Lower lobe of right lung (tissue), 2 donors: Measurements from ENCODE around the gene HIBCH. TPM values are rescaled to one million over a fixed set of nuclear protein-coding genes. Genes with fewer than 3 reads are reported as not detected.
"Not testable (repeated sequence)": the region's sequence is repeated elsewhere in the genome, so short reads cannot be mapped to it uniquely, and the experiment has no call there.

Experiments
- ATAC-seq, 2 donors: fragments of 200-7000 bp; cut with Tn5 transposase; one replicate each; pipeline ENCODE4 v1.9.1; 2020 to 2022; ENCODE audit warnings: mild to moderate bottlenecking in 2 of 2, moderate library complexity in 2 of 2
- DNase-seq: peaks from one replicate; pipeline ENCODE4 v3.0.0-alpha.2; 2020
- H3K27ac ChIP-seq: fragments of 200-600 bp; one replicate; pipeline ENCODE4 v1.8.0; 2022
- H3K27me3 ChIP-seq: fragments of 200-600 bp; one replicate; pipeline ENCODE4 v1.8.0; 2022; ENCODE audit warnings: low read depth
- H3K36me3 ChIP-seq: fragments of 200-600 bp; one replicate; pipeline ENCODE4 v1.8.0; 2022; ENCODE audit warnings: mild to moderate bottlenecking
- H3K4me1 ChIP-seq: fragments of 200-600 bp; one replicate; pipeline ENCODE4 v1.8.0; 2022
- H3K4me3 ChIP-seq: fragments of 200-600 bp; one replicate; pipeline ENCODE4 v1.8.0; 2022; ENCODE audit warnings: mild to moderate bottlenecking
- H3K9me3 ChIP-seq: fragments of 200-600 bp; one replicate; pipeline ENCODE4 v1.8.0; 2022
- intact Hi-C: fragments of 100-400 bp; cut with DNase I; formaldehyde crosslinking; loops from one replicate; pipeline ENCODE4 v1.11.0; 2022
- total RNA-seq: library from RNA; stranded (reverse); fragmentation: NEBNext Ultra II Directional; extraction: Animal tissue kit (Norgen Biotek cat#: 25700); gene quantifications from one replicate; pipeline ENCODE4 v1.2.1, GENCODE V29; 2021
- TF ChIP-seq, protein P1 (sequence below): fragments of 200-600 bp; IDR thresholded peaks from one replicate; pipeline ENCODE4 v1.8.0; 2022; ENCODE audit warnings: antibody characterized with exemption, mild to moderate bottlenecking
- donor health status: DM: no; HTN: yes; CAD: no; lungs with severe emphysema.

HIBCH gene
- total RNA-seq, 1 donor from 2014 or later = 24.3 TPM

DNA sequence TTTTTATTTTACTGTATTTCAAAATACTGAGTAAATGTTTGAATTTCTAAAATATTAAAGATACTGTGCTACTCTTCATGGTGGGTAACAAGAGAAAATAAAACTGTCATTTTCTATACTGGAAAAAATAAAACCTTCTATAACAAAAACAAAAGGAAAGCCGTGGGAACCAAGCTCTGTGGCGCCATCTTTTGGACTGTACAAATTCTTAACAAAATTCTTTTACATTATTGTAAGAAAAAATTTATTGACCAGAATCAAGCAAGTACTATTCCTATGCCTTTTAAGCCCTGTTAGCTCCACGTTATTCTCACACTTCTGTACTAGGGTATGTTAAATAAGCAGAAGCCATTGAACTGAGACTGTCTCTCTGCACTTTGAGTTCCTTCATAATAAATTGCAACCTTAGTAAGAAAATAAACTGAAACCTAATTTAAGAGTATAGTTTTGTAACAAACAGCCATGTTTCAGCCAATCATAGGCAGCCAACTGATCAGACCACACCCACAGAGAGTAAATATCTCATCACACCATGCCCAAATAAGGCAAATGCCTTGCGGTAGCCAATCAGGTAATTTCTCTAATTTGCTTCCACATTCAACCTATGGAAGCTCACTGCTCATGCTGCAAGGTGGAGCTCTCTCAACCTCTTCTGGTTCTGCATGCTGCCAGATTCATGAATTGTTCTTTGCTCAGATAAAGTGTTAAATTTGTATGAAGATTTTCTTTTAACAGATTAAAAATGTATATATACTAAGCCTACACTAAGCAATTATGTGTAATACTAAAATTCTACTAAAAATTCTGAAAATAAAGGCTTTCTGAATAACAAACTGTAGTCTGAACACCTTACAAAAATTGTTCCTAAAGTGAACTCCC lies 42.2 kb downstream of the HIBCH start:
- Histone ChIP-seq H3K4me3 (no peak overlapping the region), H3K27ac (no peak overlapping the region), H3K9me3 (no peaks in the 10 kb centered on the region), H3K27me3 (no peaks in the 10 kb centered on the region), H3K4me1 (no peaks in the 10 kb centered on the region), H3K36me3 (no peaks in the 10 kb centered on the region)
- DNase-seq (no peak), ATAC-seq (no peak)
- intact Hi-C loops = loop anchor here (10.0 kb wide), 1 partner anchor 193 kb away; no protein-coding TSS in a partner anchor
- TF ChIP-seq, protein P1, sequence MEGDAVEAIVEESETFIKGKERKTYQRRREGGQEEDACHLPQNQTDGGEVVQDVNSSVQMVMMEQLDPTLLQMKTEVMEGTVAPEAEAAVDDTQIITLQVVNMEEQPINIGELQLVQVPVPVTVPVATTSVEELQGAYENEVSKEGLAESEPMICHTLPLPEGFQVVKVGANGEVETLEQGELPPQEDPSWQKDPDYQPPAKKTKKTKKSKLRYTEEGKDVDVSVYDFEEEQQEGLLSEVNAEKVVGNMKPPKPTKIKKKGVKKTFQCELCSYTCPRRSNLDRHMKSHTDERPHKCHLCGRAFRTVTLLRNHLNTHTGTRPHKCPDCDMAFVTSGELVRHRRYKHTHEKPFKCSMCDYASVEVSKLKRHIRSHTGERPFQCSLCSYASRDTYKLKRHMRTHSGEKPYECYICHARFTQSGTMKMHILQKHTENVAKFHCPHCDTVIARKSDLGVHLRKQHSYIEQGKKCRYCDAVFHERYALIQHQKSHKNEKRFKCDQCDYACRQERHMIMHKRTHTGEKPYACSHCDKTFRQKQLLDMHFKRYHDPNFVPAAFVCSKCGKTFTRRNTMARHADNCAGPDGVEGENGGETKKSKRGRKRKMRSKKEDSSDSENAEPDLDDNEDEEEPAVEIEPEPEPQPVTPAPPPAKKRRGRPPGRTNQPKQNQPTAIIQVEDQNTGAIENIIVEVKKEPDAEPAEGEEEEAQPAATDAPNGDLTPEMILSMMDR = peak; percentile 50

DNA sequence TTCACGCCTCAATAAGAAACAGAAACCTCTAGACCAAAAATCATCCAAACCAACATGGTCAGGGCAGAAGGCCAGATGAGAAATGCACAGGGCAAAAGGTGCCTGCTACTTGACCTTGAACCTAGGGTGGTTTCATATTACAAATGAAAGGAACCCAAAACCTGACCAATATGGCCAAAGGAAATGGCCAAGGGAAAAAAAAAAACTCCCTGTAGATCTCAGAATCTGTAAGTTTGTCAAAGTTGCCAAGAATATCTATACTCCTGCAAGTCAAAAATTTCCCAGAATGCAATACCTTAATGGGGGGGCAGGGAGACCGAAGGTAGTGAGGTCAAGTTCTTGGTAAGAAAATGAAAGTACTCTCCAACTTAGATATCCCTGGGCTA lies 47.2 kb downstream of the HIBCH start:
- TF ChIP-seq, protein P1 = no peak
- Histone ChIP-seq H3K27me3 (no peaks in the 10 kb centered on the region), H3K27ac (no peak overlapping the region), H3K4me3 (no peak overlapping the region), H3K4me1 (no peaks in the 10 kb centered on the region), H3K9me3 (no peaks in the 10 kb centered on the region), H3K36me3 (no peaks in the 10 kb centered on the region)
- DNase-seq (no peak), ATAC-seq (no peak)
- intact Hi-C loops = loop anchor here (10.0 kb wide), 1 partner anchor 188 kb away; no protein-coding TSS in a partner anchor

GRCh38 chr2:190271783-190272456 lies 47.7 kb downstream of the HIBCH start:
- TF ChIP-seq, protein P1 = no peak
- Histone ChIP-seq H3K27me3 (no peaks in the 10 kb centered on the region), H3K4me1 (no peaks in the 10 kb centered on the region), H3K36me3 (no peaks in the 10 kb centered on the region), H3K9me3 (no peaks in the 10 kb centered on the region), H3K27ac (no peak overlapping the region), H3K4me3 (no peak overlapping the region)
- DNase-seq (no peak), ATAC-seq (no peak)
- intact Hi-C loops = loop anchor here (10.0 kb wide), 1 partner anchor 187 kb away; no protein-coding TSS in a partner anchor

GRCh38 chr2:190270298-190270697 lies 49.3 kb downstream of the HIBCH start:
- H3K4me1 ChIP-seq = no peaks in the 10 kb centered on the region
- ATAC-seq (no peak), DNase-seq (no peak)
- no peak overlapping the region for H3K27ac ChIP-seq
- H3K9me3 ChIP-seq = peaks cover under 1% of the 10 kb centered on the region
- intact Hi-C loops = loop anchor here (10.0 kb wide), 1 partner anchor 185 kb away; no protein-coding TSS in a partner anchor
- no peak overlapping the region for H3K4me3 ChIP-seq
- H3K27me3 ChIP-seq = no peaks in the 10 kb centered on the region
- no peaks in the 10 kb centered on the region for H3K36me3 ChIP-seq
- TF ChIP-seq, protein P1 = no peak

GRCh38 chr2:190269699-190270098 lies 49.9 kb downstream of the HIBCH start:
- H3K27me3 ChIP-seq, H3K9me3 ChIP-seq, H3K36me3 ChIP-seq, DNase-seq, ATAC-seq, H3K27ac ChIP-seq, H3K4me3 ChIP-seq, H3K4me1 ChIP-seq: not testable (repeated sequence)
- intact Hi-C loops = loop anchor here (10.0 kb wide), 1 partner anchor 185 kb away; no protein-coding TSS in a partner anchor
